ENCODE results near the gene ADGRV1.

GRCh38 chr5:90902170-90902569, 343.6 kb downstream of the ADGRV1 start:
- TF ChIP-seq CTCF (conservative IDR thresholded peaks at IDR 0.05; ENCODE audit: low read depth, low read length) (no peak), EZH2 (IDR thresholded peaks at IDR 0.05; ENCODE audit: borderline replicate concordance, low read depth, low read length, poor library complexity, severe bottlenecking) (no peak)

Data from A673 (cell line).